Adipocyte (in vitro differentiated cells): ENCODE measurements around the gene CYLD.
A peak's percentile ranks its signal among the peaks of the same experiment; 100 is the strongest.

Experiments used
- DNase-seq: peaks from one replicate; pipeline ENCODE4 v3.0.0-alpha.2; 2015; ENCODE audit warnings: low read depth
- H3K27me3 ChIP-seq: replicated peaks from 2 replicates; pipeline ENCODE4 v1.7.0; 2013; ENCODE audit warnings: mild to moderate bottlenecking, low read length, moderate library complexity; ENCODE audit not compliant: control insufficient read depth, insufficient read depth
- H3K36me3 ChIP-seq: 2 replicates; pipeline ENCODE4 v1.7.0; 2013; ENCODE audit warnings: low read length, mild to moderate bottlenecking, moderate library complexity; ENCODE audit not compliant: control insufficient read depth, insufficient read depth, severe bottlenecking
- H3K4me1 ChIP-seq: 2 replicates; pipeline ENCODE4 v1.7.0; 2013; ENCODE audit warnings: mild to moderate bottlenecking, low read length, moderate library complexity; ENCODE audit not compliant: control insufficient read depth, insufficient read depth
- H3K4me3 ChIP-seq: 2 replicates; pipeline ENCODE4 v1.7.0; 2013; ENCODE audit warnings: mild to moderate bottlenecking, low read length, moderate library complexity
- H3K9ac ChIP-seq: 2 replicates; pipeline ENCODE4 v1.7.0; 2013; ENCODE audit warnings: mild to moderate bottlenecking, low read length, moderate library complexity
- H3K9me3 ChIP-seq: 2 replicates; pipeline ENCODE4 v1.7.0; 2013; ENCODE audit warnings: mild to moderate bottlenecking, low read length, moderate library complexity; ENCODE audit not compliant: control insufficient read depth

Gene CYLD

DNA sequence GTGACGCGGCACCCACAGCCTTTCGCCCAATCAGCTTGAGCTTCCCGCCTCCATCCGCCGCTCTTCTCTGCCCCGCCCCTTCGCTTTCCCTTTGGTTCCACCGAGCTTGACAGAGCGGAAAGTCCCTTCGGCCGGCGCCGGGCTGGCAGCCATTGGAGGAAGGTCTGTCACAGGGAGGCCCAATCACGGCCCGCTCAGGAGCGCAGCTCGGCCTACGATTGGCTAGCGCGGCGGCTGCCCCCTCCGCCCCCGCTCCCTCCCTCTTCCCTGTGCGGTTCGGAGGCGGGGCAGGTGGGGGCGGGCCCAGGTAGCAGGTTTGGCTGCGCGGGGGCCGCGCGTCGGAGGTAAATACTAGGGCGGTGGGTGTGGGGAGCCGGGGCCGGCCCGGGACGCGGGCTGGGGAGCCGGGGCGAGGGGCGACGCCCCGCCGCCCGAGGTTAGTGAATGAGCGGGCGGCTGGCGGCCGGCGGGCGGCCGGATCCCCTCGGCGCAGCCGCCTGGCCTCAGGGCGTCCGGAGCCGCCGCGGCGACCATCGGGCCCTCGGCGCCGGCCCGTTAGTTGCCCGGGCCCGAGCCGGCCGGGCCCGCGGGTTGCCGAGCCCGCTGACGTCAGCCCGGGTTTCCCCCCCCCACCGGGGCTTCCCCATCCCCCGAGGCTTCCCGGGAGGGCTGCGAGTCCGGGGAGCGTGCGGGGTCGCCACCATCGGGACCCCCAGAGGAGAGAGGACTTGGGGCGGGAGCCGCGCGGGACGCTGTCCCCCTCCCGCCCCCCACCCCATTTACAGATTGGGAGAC lies at the start of gene CYLD:
TSS of gene CYLD (plus strand) at position 306 of the 795 bp plus-strand sequence. CDS start 7,613 bp downstream, outside the sequence.
- Histone ChIP-seq H3K36me3 (peaks cover under 1% of the 10 kb centered on the region), H3K9me3 (no peaks in the 10 kb centered on the region), H3K9ac (peak within 1 kb of the TSS; percentile 89), H3K27me3 (no peaks in the 10 kb centered on the region), H3K4me3 (peak within 1 kb of the TSS; percentile 90), H3K4me1 (peaks cover 27% of the 10 kb centered on the region)
- peak; percentile 100 for DNase-seq

DNA sequence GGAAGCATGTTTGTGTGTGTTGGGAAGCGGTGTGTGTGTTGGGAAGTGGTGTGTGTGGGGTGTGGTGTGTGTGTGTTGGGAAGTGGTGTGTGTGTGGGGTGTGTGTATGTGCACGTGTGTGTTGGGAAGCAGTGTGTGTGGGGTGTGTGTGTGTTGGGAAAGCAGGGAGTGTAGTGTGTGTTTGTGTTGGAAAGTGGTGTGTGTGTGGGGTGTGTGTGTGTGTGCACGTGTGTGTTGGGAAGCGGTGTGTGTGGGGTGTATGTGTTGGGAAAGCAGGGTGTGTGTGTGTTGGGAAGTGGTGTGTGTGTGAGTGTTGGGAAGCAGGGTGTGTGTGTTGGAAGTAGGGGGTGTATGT lies 49.3 kb upstream of the CYLD start:
- no peaks in the 10 kb centered on the region for H3K36me3 ChIP-seq
- no peaks in the 10 kb centered on the region for H3K9me3 ChIP-seq
- H3K4me1 ChIP-seq, result peaks cover 21% of the 10 kb centered on the region
- H3K4me3 ChIP-seq, result no peak overlapping the region
- H3K27me3 ChIP-seq, result peaks cover 10% of the 10 kb centered on the region
- DNase-seq, result no peak
- no peak overlapping the region for H3K9ac ChIP-seq

DNA sequence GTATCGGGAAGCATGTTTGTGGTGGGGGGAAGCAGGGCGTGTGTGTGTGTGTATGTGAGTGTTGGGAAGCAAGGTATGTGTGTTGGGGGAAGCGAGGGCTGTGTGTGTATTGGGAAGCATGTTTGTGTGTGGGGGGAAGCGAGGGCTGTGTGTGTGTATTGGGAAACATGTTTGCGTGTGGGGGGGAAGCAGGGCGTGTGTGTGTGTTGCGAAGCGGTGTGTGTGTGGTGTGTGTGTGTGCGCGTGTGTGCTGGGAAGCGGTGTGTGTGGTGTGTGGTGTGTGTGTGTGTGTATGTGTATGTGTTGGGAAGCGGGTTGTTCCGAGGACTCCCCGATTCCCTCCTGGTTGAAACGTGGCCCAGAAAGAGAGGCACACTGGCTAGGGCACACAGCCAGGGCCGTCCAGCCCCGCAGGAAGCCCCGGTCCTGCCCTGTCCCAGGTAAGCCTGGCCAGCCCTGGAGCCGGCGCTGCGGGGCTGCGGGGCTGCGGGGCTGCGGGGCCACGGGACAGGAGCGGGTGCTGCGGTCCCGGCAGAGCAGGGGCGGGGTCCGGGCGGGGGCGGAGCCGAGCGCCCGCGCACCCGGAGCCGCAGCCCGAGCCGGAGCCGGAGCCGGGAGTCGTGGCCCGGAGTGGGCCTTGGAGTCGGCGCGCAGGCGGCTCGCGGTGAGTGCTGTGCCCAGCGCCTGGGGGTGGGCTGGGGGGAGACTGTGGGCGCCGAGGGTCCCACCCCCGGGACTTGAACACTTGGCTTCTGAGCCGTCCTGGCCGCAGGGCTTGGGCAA lies 48.7 kb upstream of the CYLD start, which contains the start of gene NOD2:
TSS of gene NOD2 (plus strand) at position 608 of the 783 bp plus-strand sequence. CDS start 5,890 bp downstream, outside the sequence.
- Histone ChIP-seq H3K9me3 (no peaks in the 10 kb centered on the region), H3K36me3 (no peaks in the 10 kb centered on the region), H3K4me3 (peak within 1 kb of the TSS; percentile 61), H3K27me3 (peaks cover 7% of the 10 kb centered on the region), H3K4me1 (peaks cover 27% of the 10 kb centered on the region), H3K9ac (peak within 1 kb of the TSS; percentile 45)
- no peak for DNase-seq

DNA sequence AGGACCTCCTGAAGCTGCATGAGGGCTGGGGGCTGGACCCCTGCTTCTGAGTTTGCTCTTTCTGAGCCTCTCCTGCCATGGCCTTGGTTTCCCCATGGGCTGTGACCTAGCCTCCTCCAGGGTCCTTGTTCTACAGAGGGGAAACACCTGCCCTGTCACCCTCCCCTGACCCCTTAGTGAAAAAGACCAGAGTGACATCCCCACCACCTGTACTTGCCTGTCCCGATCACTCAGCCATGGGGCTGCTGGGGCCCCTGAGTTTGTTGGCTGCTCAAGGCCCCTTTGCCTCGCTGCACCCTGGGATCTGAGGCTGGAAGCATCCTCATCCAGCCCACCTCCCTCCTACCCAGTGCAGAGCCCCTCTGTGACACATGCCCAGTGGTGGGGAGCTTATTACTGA lies 47.7 kb upstream of the CYLD start:
- Histone ChIP-seq H3K9ac (no peak overlapping the region), H3K27me3 (peaks cover 7% of the 10 kb centered on the region), H3K36me3 (no peaks in the 10 kb centered on the region), H3K4me3 (no peak overlapping the region), H3K4me1 (peaks cover 33% of the 10 kb centered on the region), H3K9me3 (no peaks in the 10 kb centered on the region)
- DNase-seq, result no peak

DNA sequence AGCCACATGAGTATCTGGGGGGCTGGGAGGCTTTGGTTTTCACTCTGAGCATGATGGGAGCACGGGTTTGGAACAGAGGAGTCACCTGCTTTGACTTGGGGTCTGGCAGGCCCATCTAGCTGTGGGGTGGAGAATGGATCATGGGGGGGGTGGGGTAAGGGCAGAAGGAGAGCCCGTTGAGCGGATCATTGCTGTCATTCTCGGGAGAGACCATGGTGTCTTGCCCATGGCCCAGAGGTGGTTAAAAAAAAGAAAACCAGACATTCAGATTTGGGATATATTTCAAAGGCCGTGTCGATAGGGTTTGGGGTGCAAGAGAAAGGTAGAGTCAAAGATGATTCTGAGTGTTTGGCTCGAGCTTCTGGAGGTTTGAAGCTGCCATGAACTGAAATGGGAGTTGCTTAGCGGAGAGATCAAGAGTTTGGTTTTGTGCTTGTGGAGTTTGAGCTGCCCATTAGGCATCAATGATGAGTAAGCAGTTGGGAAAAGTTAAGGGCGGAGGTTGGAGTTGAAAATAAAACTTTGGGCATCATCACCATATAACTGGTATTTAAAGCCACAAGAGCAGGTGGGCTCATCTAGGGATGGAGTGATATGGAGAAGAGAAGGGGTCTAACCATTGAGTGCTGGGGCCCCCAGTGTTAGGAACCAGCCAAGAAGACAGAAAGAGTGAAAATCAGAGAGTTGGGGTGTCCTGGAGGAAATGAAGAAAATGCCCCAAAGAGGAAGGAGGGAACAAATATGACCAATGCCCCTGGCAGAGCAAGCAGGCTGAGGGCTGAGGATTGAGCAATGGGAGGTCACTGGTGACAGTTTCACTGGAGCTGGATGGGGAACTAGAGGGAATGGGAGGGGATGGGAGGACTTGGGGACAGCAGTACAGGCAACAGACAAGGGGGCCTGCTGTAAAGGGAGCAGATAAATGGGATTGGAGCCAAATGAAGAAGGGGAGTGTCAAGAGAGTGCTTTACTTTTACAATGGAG lies 46.6 kb upstream of the CYLD start:
- no peaks in the 10 kb centered on the region for H3K36me3 ChIP-seq
- peaks cover 41% of the 10 kb centered on the region for H3K4me1 ChIP-seq
- H3K9me3 ChIP-seq, result no peaks in the 10 kb centered on the region
- no peak overlapping the region for H3K4me3 ChIP-seq
- no peak overlapping the region for H3K9ac ChIP-seq
- no peak for DNase-seq
- peaks cover 7% of the 10 kb centered on the region for H3K27me3 ChIP-seq

DNA sequence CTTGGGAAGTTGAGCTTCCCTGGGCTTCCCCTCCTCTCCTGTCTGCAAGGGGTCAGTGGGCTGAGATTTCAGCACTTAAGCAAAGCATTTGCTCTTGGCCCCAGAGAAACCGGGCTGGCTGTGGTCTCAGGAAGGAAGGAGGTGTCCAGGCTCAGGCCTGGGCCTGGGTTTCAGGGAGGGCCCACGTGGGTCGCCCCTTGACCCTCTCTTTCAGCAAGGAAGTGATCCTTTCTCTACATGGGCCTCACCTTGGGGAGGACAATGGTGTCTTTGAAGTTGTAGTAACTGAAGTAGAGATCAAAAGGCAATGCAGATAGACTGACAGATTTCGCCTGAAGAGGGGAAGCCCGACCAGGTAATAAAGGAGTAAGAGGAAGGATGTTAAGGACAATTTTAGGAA lies 45.8 kb upstream of the CYLD start:
- Histone ChIP-seq H3K36me3 (no peaks in the 10 kb centered on the region), H3K27me3 (peaks cover 7% of the 10 kb centered on the region), H3K4me1 (peaks cover 41% of the 10 kb centered on the region), H3K9me3 (no peaks in the 10 kb centered on the region), H3K4me3 (no peak overlapping the region), H3K9ac (no peak overlapping the region)
- no peak for DNase-seq

DNA sequence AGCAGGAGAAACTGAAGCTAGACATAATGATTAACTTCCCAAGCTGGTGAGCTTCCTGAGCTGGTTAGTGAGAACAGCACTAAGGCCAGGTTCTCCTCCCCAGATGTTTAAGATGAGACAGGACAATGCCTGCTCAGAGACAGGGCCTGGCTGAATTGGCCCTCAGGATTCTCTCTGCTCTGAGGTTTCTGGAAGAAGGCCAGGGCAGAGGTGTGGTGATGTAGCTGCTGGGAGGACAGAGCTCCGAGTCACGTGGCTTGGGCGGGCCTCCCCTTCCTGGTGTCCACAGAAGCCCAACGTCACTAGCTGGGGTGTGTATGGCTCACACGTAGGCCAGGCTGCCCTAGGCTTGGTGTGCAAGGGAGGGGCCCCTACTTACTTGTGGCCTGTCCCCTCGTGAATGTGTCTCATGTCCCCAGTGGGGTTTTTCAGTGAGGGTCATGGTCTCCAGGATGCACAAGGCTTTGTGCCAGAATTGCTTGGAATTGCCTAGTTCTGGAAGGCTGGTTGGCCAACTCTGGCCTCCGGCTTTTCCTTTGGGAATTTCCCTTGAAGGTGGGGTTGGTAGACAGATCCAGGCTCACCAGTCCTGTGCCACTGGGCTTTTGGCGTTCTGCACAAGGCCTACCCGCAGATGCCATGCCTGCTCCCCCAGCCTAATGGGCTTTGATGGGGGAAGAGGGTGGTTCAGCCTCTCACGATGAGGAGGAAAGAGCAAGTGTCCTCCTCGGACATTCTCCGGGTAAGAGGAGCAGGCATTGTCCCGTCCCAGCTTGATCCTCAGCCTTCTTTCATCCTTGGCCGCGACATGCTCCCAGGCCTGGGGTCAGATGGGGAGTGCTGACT lies 45.1 kb upstream of the CYLD start:
- H3K4me1 ChIP-seq, result peaks cover 41% of the 10 kb centered on the region
- H3K27me3 ChIP-seq, result peaks cover 7% of the 10 kb centered on the region
- H3K9ac ChIP-seq, result no peak overlapping the region
- no peaks in the 10 kb centered on the region for H3K9me3 ChIP-seq
- no peaks in the 10 kb centered on the region for H3K36me3 ChIP-seq
- H3K4me3 ChIP-seq, result no peak overlapping the region
- DNase-seq, result no peak

DNA sequence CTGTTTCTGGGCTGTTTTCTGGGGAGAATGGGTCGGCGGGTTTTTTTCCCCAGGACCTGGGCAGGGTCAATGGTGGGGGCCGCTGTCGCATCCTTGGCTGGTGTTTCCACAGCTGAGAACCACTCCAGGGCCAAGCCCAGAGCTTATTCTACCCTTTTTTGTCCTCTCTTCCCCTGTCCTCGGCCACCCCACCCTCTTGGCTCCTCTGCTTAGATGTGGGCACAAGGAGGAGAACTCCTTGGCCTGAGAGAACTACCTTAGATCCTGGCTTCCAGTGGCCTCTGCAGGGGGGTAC lies 44.5 kb upstream of the CYLD start:
- no peaks in the 10 kb centered on the region for H3K36me3 ChIP-seq
- H3K9ac ChIP-seq, result no peak overlapping the region
- peaks cover 7% of the 10 kb centered on the region for H3K27me3 ChIP-seq
- peaks cover 41% of the 10 kb centered on the region for H3K4me1 ChIP-seq
- H3K4me3 ChIP-seq, result no peak overlapping the region
- no peaks in the 10 kb centered on the region for H3K9me3 ChIP-seq
- no peak for DNase-seq

DNA sequence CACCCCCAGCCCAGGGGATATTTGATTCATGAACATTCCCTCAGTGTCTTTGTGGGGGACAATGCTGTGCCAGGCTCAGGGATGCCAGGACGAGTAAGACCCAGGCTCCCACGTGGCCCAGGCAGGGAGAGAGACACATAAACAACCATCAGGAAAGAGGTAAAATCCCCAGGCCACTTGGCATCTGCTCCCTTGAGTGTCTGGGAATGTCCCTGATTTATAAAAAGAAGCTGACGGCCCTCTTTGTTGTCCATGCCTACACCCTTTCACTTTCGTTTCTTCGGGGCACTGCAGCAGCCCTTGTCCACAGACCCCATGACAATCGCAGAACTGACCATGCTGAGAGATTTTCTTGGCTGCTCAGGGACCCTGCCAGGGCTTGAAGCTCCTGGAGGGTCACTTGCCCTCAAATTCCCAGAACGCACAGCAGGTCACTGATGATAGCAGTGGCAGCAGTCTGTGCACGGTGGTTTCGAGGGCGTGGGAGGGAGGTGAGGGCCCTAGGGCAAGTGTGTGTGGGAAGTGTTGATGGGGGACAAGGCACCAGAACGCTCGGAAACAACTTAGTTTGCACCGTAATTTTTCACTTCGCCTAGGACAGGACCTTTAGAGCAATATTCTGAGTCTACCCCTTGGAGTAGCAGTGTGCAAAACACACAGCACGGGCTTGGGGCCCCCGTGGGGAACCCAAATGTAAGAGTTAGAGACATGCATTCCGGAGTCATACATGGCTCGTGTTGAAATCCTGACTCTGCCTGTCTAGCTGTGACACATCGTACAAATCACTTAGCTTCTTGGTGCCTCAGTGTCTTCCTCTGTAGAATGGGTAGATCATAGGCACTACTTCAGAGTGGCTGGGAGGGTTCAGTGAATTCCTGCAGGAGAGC lies 43.8 kb upstream of the CYLD start:
- no peaks in the 10 kb centered on the region for H3K36me3 ChIP-seq
- no peaks in the 10 kb centered on the region for H3K9me3 ChIP-seq

More for the DNA sequence above, 43.8 kb upstream of the CYLD start:
- peaks cover 7% of the 10 kb centered on the region for H3K27me3 ChIP-seq
- peak overlapping the region; percentile 44 for H3K9ac ChIP-seq
- H3K4me1 ChIP-seq, result peaks cover 41% of the 10 kb centered on the region
- peak; percentile 13 for DNase-seq
- peak overlapping the region; percentile 72 for H3K4me3 ChIP-seq
